B cell (primary cell): ENCODE results near the gene CHCHD1. TPM values are rescaled to one million over a fixed set of nuclear protein-coding genes. Genes with fewer than 3 reads are reported as not detected.
A peak's percentile ranks its signal among the peaks of the same experiment; 100 is the strongest.

Experiments
- ATAC-seq: fragments of 200-7000 bp; cut with Tn5 transposase; one replicate; pipeline ENCODE4 v1.10.0; 2021; ENCODE audit warnings: low read depth, mild to moderate bottlenecking, moderate number of reproducible peaks, moderate library complexity
- CTCF ChIA-PET: fragments of 350-600 bp; sonication (Branson Sonifier 250); formaldehyde crosslinking; loops from one replicate; lab custom pipeline; 2021; ENCODE audit warnings: antibody characterized with exemption, inconsistent platforms; lab: Charles Lee
- POLR2A ChIA-PET: fragments of 350-600 bp; sonication (Branson Sonifier 250); formaldehyde crosslinking; loops from one replicate; lab custom pipeline; 2021; ENCODE audit warnings: antibody characterized with exemption; lab: Charles Lee
- DNase-seq: peaks from one replicate; pipeline ENCODE4 v3.0.0; 2013
- H2AFZ ChIP-seq: 2 replicates; pipeline ENCODE4 v1.6.1; 2012; ENCODE audit warnings: mild to moderate bottlenecking, low read depth, low read length; ENCODE audit not compliant: insufficient read depth, poor library complexity, severe bottlenecking
- H3K27ac ChIP-seq, 2 donors: 1 replicate in 1 of 2; 2 replicates in 1 of 2; pipeline ENCODE4 v1.5.1; 2012 to 2013; ENCODE audit warnings: low read length in 2 of 2, mild to moderate bottlenecking in 2 of 2, moderate library complexity in 1 of 2
- H3K27me3 ChIP-seq, 4 experiments: fragments of 200-600 bp in 1 of 4; sonication (generic) in 1 of 4; replicated peaks in 1 of 4; 1 replicate in 2 of 4; 2 replicates in 2 of 4; pipeline versions ENCODE4 v1.6.1 to v1.7.0; 2013 to 2016; ENCODE audit warnings: low read length in 3 of 4, mild to moderate bottlenecking in 2 of 4, mixed read lengths in 1 of 4, moderate library complexity in 1 of 4; ENCODE audit not compliant: insufficient read depth in 4 of 4, control insufficient read depth in 3 of 4; ENCODE audit errors: control extremely low read depth in 1 of 4
- H3K36me3 ChIP-seq, 2 experiments: replicated peaks in 1 of 2; 1 replicate in 1 of 2; 2 replicates in 1 of 2; pipeline versions ENCODE4 v1.6.1 to v1.7.1; 2013; ENCODE audit warnings: low read length in 1 of 2; ENCODE audit not compliant: insufficient read depth in 2 of 2, control insufficient read depth in 1 of 2; ENCODE audit errors: control extremely low read depth in 1 of 2, extremely low read depth in 1 of 2
- H3K4me1 ChIP-seq, 2 donors: fragments of 200-600 bp in 1 of 2; sonication (generic) in 1 of 2; 1 replicate in 1 of 2; 2 replicates in 1 of 2; pipeline versions ENCODE4 v1.5.1 to v1.6.1; 2013 to 2017; ENCODE audit warnings: low read length in 2 of 2; ENCODE audit not compliant: control insufficient read depth in 2 of 2, insufficient read depth in 2 of 2
- H3K4me2 ChIP-seq: replicated peaks from 2 replicates; pipeline ENCODE3; 2012; ENCODE audit warnings: mild to moderate bottlenecking, low read depth, low read length; ENCODE audit not compliant: poor library complexity, severe bottlenecking
- H3K4me3 ChIP-seq, 5 experiments: fragments of 200-600 bp in 1 of 5; sonication (generic) in 1 of 5; 1 replicate in 3 of 5; 2 replicates in 2 of 5; pipeline versions ENCODE4 v1.5.1 to v1.7.0; 2011 to 2016; ENCODE audit warnings: low read length in 4 of 5, mild to moderate bottlenecking in 4 of 5, low read depth in 2 of 5, control low read depth in 1 of 5, moderate library complexity in 1 of 5; ENCODE audit not compliant: insufficient read depth in 1 of 5; ENCODE audit errors: control extremely low read depth in 1 of 5, extremely low read depth in 1 of 5
- H3K79me2 ChIP-seq: fragments of 200-600 bp; sonication (generic); one replicate; pipeline ENCODE4 v1.6.0; 2016; ENCODE audit warnings: low read length; ENCODE audit not compliant: control insufficient read depth, insufficient read depth
- H3K9ac ChIP-seq: fragments of 200-600 bp; sonication (generic); 2 replicates; pipeline ENCODE4 v1.6.1; 2017; ENCODE audit warnings: mild to moderate bottlenecking, low read length, moderate library complexity
- H3K9me3 ChIP-seq, 3 donors: one replicate each; pipeline versions ENCODE4 v1.6.1 to v1.7.1; 2013; ENCODE audit warnings: low read length in 2 of 3; ENCODE audit not compliant: control insufficient read depth in 2 of 3, insufficient read depth in 1 of 3; ENCODE audit errors: control extremely low read depth in 1 of 3
- H4K20me1 ChIP-seq: 2 replicates; pipeline ENCODE4 v1.6.0; 2012; ENCODE audit warnings: mild to moderate bottlenecking, low read length; ENCODE audit not compliant: insufficient read depth, control insufficient read depth, poor library complexity, severe bottlenecking
- H3K27ac Mint-ChIP-seq: one replicate; pipeline ENCODE4 v1.8.0; 2021; ENCODE audit warnings: mixed read lengths
- H3K27me3 Mint-ChIP-seq: one replicate; pipeline ENCODE4 v1.8.0; 2021; ENCODE audit warnings: mixed read lengths
- H3K4me1 Mint-ChIP-seq: one replicate; pipeline ENCODE4 v1.8.0; 2021; ENCODE audit warnings: mixed read lengths
- H3K4me3 Mint-ChIP-seq: one replicate; pipeline ENCODE4 v1.8.0; 2021; ENCODE audit warnings: mixed read lengths
- H3K9me3 Mint-ChIP-seq: one replicate; pipeline ENCODE4 v1.8.0; 2022; ENCODE audit warnings: mixed read lengths; ENCODE audit not compliant: insufficient read depth
- EZH2 ChIP-seq: IDR thresholded peaks from 2 replicates; pipeline ENCODE4 v1.6.1; 2012; ENCODE audit warnings: borderline replicate concordance, low read depth, mild to moderate bottlenecking, moderate library complexity, low read length; ENCODE audit not compliant: insufficient read depth, poor library complexity, severe bottlenecking
- WGBS: methylation state at CpG from one replicate; pipeline ENCODE4 v1.1.5; 2013; ENCODE audit warnings: missing lambda C conversion rate; ENCODE audit not compliant: insufficient coverage; 5-methylcytosine and 5-hydroxymethylcytosine counted together
- intact Hi-C: fragments of 100-400 bp; cut with micrococcal nuclease; formaldehyde crosslinking; loops from one replicate; pipeline ENCODE4 v1.10.0; 2022
- polyA plus RNA-seq: library from polyadenylated mRNA; depleted of rRNA; stranded (reverse); fragments of >200 nt; gene quantifications from 2 replicates; pipeline ENCODE4 v1.2.3, GENCODE V29; 2012
- total RNA-seq, 2 donors: library from RNA; stranded (reverse); fragments of 120-200 nt in 1 of 2; gene quantifications; 1 replicate in 1 of 2; 2 replicates in 1 of 2; pipeline versions ENCODE4 v1.2.3 to v1.2.4, GENCODE V29; 2013 to 2022
- TF ChIP-seq, protein P1 (sequence below): fragments of 200-600 bp; IDR thresholded peaks from one replicate; pipeline ENCODE4 v1.8.0; 2022; ENCODE audit warnings: antibody characterized with exemption, mild to moderate bottlenecking

The CHCHD1 gene
- total and polyA plus RNA-seq, 2 donors (not counting 1 experiment from before 2014, with no cell fraction given), result 11.9 to 14.7 TPM

DNA sequence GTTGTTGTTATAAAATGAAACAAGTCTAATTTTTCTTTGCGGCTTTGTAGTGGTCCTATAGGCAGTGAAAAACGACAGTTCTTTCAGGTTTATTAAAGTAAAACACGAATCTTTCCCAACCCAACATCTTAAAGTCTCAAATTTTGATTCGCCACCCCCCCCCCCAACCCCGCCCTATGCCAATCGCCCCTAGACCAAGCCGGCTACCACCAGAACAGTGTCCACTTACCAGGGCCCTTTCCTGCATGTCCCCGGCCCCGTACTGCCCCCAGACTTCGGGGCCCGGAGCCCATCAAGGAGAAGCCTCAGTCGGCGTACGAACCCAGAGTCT lies 335 bp upstream of the CHCHD1 start:
- intact Hi-C loops, result loop anchor here (1.0 kb wide), 1 partner anchor 9 kb away; a partner anchor contains a TSS
- POLR2A ChIA-PET, result interaction anchor here (0.7 to 2.0 kb wide), 4 partner anchors 9 to 38 kb away, joined by 3 to 20 read pairs (median 7); partner anchors contain the start of gene SEC24C
- H2AFZ ChIP-seq, result peak overlapping the region; percentile 87
- peaks cover 13% of the 10 kb centered on the region for H4K20me1 ChIP-seq
- CTCF ChIA-PET, result interaction anchor here (1.0 to 6.2 kb wide), 4 partner anchors 9 to 98 kb away, joined by 3 to 35 read pairs (median 4); a partner anchor contains a TSS
- peak overlapping the region; percentile 76 for H3K4me2 ChIP-seq
- DNase-seq, result no peak
- 0% methylated on average over 10 of the region's 14 CpGs for WGBS
- H3K9me3 Mint-ChIP-seq, result no peaks in the 10 kb centered on the region
- H3K36me3 ChIP-seq, result peaks cover 0 to 16% of the 10 kb centered on the region in 2 experiments
- no peak for ATAC-seq
- H3K9ac ChIP-seq, result peak overlapping the region; percentile 75
- peak overlapping the region; percentile 60 to 89 for H3K27ac ChIP-seq
- peak overlapping the region; percentile 99 for H3K4me3 Mint-ChIP-seq
- H3K4me3 ChIP-seq, result peak overlapping the region; percentile 72 to 86 (median 79)
- peaks cover 30 to 37% of the 10 kb centered on the region in 2 donors for H3K4me1 ChIP-seq
- H3K27ac Mint-ChIP-seq, result peak overlapping the region; percentile 97
- no peaks in the 10 kb centered on the region for H3K27me3 Mint-ChIP-seq
- TF ChIP-seq, protein P1, sequence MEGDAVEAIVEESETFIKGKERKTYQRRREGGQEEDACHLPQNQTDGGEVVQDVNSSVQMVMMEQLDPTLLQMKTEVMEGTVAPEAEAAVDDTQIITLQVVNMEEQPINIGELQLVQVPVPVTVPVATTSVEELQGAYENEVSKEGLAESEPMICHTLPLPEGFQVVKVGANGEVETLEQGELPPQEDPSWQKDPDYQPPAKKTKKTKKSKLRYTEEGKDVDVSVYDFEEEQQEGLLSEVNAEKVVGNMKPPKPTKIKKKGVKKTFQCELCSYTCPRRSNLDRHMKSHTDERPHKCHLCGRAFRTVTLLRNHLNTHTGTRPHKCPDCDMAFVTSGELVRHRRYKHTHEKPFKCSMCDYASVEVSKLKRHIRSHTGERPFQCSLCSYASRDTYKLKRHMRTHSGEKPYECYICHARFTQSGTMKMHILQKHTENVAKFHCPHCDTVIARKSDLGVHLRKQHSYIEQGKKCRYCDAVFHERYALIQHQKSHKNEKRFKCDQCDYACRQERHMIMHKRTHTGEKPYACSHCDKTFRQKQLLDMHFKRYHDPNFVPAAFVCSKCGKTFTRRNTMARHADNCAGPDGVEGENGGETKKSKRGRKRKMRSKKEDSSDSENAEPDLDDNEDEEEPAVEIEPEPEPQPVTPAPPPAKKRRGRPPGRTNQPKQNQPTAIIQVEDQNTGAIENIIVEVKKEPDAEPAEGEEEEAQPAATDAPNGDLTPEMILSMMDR, result no peak
- TF ChIP-seq EZH2, result no peak
- peaks cover 74% of the 10 kb centered on the region for H3K79me2 ChIP-seq
- H3K27me3 ChIP-seq, result no peaks in the 10 kb centered on the region
- peaks cover 52% of the 10 kb centered on the region for H3K4me1 Mint-ChIP-seq
- no peaks in the 10 kb centered on the region for H3K9me3 ChIP-seq

DNA sequence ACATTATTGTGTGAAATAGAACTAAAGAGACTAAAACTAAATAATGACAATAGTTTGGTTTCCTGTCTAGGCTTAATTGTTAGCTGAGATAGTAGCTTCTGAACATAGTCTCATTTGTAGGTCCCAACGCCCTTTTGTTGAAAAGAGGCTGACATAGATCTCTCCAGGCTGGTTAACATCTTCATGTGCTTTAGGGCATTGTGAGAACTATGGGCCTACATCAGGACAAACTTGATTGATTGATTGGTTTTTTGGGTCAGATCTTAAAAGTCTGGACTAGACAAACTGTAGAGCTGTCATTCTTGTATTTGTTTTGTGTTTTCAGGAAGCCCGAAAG lies 869 bp downstream of the CHCHD1 start:
- H4K20me1 ChIP-seq, result peaks cover 15% of the 10 kb centered on the region
- no peak for TF ChIP-seq EZH2
- TF ChIP-seq, protein P1, result no peak
- ATAC-seq, result no peak
- peak overlapping the region; percentile 75 for H3K9ac ChIP-seq
- H3K9me3 Mint-ChIP-seq, result no peaks in the 10 kb centered on the region
- peak overlapping the region; percentile 97 for H3K27ac Mint-ChIP-seq
- peaks cover 32 to 46% of the 10 kb centered on the region in 2 donors for H3K4me1 ChIP-seq
- WGBS, result no CpG with 5 or more reads among the region's 2 CpGs
- intact Hi-C loops, result no loop called here
- POLR2A ChIA-PET, result no interaction called here
- peak overlapping the region; percentile 76 for H3K4me2 ChIP-seq
- H3K4me3 Mint-ChIP-seq, result peak overlapping the region; percentile 99
- H3K27me3 Mint-ChIP-seq, result no peaks in the 10 kb centered on the region
- H2AFZ ChIP-seq, result no peak overlapping the region
- peaks cover 56% of the 10 kb centered on the region for H3K4me1 Mint-ChIP-seq
- no peaks in the 10 kb centered on the region for H3K9me3 ChIP-seq
- no peak for DNase-seq
- peak overlapping the region; percentile 60 to 89 for H3K27ac ChIP-seq
- CTCF ChIA-PET, result interaction anchor here (6.2 kb wide), 1 partner anchor 11 kb away, joined by 35 read pairs; a partner anchor contains a TSS
- no peaks in the 10 kb centered on the region for H3K27me3 ChIP-seq
- peaks cover 0 to 8% of the 10 kb centered on the region in 2 experiments for H3K36me3 ChIP-seq
- H3K4me3 ChIP-seq, result peak overlapping the region; percentile 72 to 86 (median 79)
- H3K79me2 ChIP-seq, result peaks cover 76% of the 10 kb centered on the region
